Ishikawa (cell line): ENCODE data around the gene ESR2.

Source experiments
- CEBPB ChIP-seq: IDR thresholded peaks from 2 replicates; pipeline ENCODE4 v1.6.1; 2012
- CREB1 ChIP-seq: IDR thresholded peaks from 2 replicates; pipeline ENCODE4 v1.6.1; 2012; ENCODE audit warnings: low read depth
- EGR1 ChIP-seq: IDR thresholded peaks from 2 replicates; pipeline ENCODE4 v1.6.1; 2012
- EP300 ChIP-seq: IDR thresholded peaks from 2 replicates; pipeline ENCODE4 v1.6.1; 2012; ENCODE audit warnings: borderline replicate concordance
- FOXM1 ChIP-seq: IDR thresholded peaks from 2 replicates; pipeline ENCODE4 v1.6.1; 2012; ENCODE audit warnings: low read depth, borderline replicate concordance
- NFIC ChIP-seq: IDR thresholded peaks from 2 replicates; pipeline ENCODE4 v1.6.1; 2012
- RAD21 ChIP-seq: IDR thresholded peaks from 2 replicates; pipeline ENCODE4 v1.6.1; 2012; ENCODE audit warnings: low read depth
- TAF1 ChIP-seq: IDR thresholded peaks from 2 replicates; pipeline ENCODE4 v1.6.1; 2012; ENCODE audit warnings: low read depth, mild to moderate bottlenecking
- TCF12 ChIP-seq: IDR thresholded peaks from 2 replicates; pipeline ENCODE4 v1.6.1; 2012; ENCODE audit warnings: low read depth
- TEAD4 ChIP-seq: IDR thresholded peaks from 2 replicates; pipeline ENCODE4 v1.6.1; 2012
- YY1 ChIP-seq: IDR thresholded peaks from 2 replicates; pipeline ENCODE4 v1.6.1; 2012; ENCODE audit warnings: low read depth
- ZBTB7A ChIP-seq: IDR thresholded peaks from 2 replicates; pipeline ENCODE4 v1.6.1; 2012; ENCODE audit warnings: low read depth
- TF ChIP-seq, protein P1 (sequence below): IDR thresholded peaks from 2 replicates; pipeline ENCODE4 v1.6.1; 2012
- TF ChIP-seq, protein P2 (sequence below): IDR thresholded peaks from 2 replicates; pipeline ENCODE4 v1.6.1; 2012
- TF ChIP-seq, protein P3 (sequence below): IDR thresholded peaks from 2 replicates; pipeline ENCODE4 v1.6.1; 2012; ENCODE audit warnings: low read depth, mild to moderate bottlenecking

ESR2 gene

DNA sequence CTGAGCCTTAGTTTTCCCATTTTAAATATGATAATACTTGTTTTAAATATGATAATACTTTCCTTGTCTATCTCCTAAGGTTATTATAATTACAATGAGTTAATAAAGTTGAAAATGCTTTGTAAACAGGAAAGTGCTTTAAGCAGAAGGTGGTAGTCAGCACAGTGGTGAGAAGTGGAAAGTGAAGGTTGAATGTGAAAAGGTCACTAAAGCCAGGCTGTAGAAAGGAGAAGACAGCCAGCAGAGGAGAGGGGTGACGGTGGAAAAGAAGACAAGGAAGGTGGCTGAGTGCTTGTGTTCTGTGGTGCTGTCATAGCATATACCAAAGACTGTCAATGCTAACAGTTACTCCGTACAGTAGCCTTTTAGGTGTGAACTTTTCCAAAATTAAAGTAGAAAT lies 117.8 kb downstream of the ESR2 start:
- TF ChIP-seq FOXM1 (no peak), CREB1 (no peak), RAD21 (no peak), NFIC (no peak), TAF1 (no peak), CEBPB (no peak), EGR1 (no peak), YY1 (no peak), TCF12 (no peak)
- TF ChIP-seq, protein P1, sequence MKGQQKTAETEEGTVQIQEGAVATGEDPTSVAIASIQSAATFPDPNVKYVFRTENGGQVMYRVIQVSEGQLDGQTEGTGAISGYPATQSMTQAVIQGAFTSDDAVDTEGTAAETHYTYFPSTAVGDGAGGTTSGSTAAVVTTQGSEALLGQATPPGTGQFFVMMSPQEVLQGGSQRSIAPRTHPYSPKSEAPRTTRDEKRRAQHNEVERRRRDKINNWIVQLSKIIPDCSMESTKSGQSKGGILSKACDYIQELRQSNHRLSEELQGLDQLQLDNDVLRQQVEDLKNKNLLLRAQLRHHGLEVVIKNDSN, result no peak

DNA sequence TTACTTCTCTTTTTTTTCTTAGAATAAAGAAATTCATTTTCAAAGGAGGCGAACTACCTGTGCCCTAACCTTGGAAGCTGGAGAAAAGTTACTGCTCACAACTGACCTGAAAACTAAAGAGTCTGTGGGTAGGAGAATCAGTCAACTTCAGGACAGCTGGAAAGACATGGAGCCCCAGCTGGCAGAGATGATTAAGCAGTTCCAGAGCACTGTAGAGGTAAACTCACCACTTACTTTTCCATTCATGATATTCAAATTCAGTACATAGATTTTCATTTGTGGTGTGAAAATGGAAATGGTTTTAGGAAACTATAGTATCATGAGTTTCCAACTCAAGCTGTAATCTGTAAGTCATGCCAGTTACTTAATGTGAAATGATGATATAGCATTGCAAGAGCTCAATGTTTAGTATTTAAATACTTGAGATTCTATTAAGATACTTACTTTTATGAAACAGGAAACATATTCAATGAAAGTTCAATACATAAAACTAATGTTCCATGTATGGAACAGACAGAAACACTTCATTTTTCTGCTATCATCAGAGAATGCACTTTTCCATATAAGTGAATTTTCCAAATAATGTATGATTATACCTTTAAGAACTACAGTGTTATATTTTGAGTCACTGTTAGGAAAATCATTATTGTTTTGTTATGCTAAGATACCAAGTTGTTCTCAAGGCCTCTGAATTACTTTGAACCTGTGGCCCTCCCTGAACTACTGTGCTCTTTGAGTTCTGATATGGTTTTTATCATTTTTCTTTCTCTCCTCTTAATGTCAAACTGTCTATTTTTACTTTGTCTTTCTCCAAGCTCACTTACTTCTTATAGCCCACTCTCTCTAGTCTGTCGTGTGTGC lies 119.0 kb downstream of the ESR2 start:
- TF ChIP-seq ZBTB7A, result no peak
- TF ChIP-seq TAF1, result no peak
- TF ChIP-seq YY1, result no peak
- no peak for TF ChIP-seq CREB1
- TF ChIP-seq FOXM1, result no peak
- TF ChIP-seq, protein P2, sequence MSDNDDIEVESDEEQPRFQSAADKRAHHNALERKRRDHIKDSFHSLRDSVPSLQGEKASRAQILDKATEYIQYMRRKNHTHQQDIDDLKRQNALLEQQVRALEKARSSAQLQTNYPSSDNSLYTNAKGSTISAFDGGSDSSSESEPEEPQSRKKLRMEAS, result no peak
- no peak for TF ChIP-seq CEBPB
- TF ChIP-seq NFIC, result no peak
- TF ChIP-seq EGR1, result no peak
- TF ChIP-seq, protein P3, sequence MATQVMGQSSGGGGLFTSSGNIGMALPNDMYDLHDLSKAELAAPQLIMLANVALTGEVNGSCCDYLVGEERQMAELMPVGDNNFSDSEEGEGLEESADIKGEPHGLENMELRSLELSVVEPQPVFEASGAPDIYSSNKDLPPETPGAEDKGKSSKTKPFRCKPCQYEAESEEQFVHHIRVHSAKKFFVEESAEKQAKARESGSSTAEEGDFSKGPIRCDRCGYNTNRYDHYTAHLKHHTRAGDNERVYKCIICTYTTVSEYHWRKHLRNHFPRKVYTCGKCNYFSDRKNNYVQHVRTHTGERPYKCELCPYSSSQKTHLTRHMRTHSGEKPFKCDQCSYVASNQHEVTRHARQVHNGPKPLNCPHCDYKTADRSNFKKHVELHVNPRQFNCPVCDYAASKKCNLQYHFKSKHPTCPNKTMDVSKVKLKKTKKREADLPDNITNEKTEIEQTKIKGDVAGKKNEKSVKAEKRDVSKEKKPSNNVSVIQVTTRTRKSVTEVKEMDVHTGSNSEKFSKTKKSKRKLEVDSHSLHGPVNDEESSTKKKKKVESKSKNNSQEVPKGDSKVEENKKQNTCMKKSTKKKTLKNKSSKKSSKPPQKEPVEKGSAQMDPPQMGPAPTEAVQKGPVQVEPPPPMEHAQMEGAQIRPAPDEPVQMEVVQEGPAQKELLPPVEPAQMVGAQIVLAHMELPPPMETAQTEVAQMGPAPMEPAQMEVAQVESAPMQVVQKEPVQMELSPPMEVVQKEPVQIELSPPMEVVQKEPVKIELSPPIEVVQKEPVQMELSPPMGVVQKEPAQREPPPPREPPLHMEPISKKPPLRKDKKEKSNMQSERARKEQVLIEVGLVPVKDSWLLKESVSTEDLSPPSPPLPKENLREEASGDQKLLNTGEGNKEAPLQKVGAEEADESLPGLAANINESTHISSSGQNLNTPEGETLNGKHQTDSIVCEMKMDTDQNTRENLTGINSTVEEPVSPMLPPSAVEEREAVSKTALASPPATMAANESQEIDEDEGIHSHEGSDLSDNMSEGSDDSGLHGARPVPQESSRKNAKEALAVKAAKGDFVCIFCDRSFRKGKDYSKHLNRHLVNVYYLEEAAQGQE, result no peak
- no peak for TF ChIP-seq RAD21
- TF ChIP-seq, protein P1, result no peak
- TF ChIP-seq TCF12, result no peak
- TF ChIP-seq EP300, result no peak

DNA sequence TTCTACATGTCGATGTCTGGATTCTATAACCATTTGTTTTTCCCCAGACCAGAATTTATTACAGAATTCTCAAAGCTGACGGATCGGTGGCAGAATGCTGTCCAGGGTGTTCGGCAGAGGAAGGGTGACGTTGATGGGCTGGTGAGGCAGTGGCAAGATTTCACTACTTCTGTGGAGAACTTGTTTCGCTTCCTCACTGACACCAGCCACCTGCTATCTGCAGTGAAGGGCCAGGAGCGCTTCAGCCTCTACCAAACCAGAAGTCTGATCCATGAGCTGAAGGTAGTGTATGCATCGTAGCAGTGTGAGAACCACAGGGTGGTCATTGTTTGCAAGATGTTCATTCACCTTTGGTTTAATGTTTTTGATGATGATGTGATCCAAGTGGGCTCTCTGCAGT lies 124.0 kb downstream of the ESR2 start:
- TF ChIP-seq FOXM1, result no peak
- TF ChIP-seq EGR1, result no peak

DNA sequence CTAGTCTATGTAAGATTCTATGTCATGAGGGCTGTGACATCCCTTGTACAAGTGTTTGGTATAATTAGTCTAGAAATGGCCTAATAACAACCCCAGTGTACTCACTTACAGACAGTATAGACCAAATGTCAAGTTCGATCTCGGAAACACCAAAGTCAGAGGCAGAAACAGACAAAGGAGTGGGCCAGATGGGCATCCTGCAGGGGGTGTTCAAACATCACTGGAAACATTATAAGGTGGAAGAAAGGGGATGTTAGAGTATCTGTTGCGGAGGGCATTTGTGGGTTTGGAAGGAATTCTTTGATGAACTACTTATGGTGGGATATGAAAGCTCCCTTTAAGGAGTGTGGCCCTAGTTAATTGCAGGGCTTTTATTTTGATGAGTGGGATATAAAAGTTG lies 134.6 kb downstream of the ESR2 start:
- TF ChIP-seq CREB1 (no peak), NFIC (no peak), TCF12 (no peak), ZBTB7A (no peak), EP300 (no peak), CEBPB (no peak), FOXM1 (no peak), RAD21 (no peak), EGR1 (no peak), TAF1 (no peak), TEAD4 (no peak), YY1 (no peak)
- TF ChIP-seq, protein P1, result no peak
- TF ChIP-seq, protein P2, result no peak
- TF ChIP-seq, protein P3, result no peak

DNA sequence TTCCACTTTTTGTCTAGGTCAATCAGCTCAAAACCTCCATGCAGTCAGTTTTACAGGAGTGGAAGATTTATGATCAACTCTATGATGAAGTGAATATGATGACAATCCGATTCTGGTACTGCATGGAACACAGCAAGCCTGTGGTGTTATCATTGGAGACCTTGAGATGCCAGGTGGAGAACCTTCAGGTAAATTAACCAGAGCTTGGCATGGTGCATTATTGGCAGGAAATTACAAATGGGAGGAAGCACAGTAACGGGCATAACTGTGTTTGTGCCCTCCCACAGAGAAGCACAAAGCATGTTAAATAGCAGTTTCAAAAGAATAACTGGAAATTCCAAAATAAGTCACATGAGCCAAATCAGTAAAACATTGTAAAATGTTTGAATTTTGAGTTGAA lies 135.6 kb downstream of the ESR2 start:
- TF ChIP-seq, protein P3, result no peak
- peak; percentile 21; the same call in 1 of the 2 replicates for TF ChIP-seq NFIC
